Measurements from ENCODE around the gene ANKRD34A. TPM values are rescaled to one million over a fixed set of nuclear protein-coding genes. Genes with fewer than 3 reads are reported as not detected.

ANKRD34A gene
- total and polyA plus RNA-seq, 2 of the 13 experiments (the other 11 are each of a cell fraction or from before 2014, with no cell fraction given), result 0.05 to 0.07 TPM

DNA sequence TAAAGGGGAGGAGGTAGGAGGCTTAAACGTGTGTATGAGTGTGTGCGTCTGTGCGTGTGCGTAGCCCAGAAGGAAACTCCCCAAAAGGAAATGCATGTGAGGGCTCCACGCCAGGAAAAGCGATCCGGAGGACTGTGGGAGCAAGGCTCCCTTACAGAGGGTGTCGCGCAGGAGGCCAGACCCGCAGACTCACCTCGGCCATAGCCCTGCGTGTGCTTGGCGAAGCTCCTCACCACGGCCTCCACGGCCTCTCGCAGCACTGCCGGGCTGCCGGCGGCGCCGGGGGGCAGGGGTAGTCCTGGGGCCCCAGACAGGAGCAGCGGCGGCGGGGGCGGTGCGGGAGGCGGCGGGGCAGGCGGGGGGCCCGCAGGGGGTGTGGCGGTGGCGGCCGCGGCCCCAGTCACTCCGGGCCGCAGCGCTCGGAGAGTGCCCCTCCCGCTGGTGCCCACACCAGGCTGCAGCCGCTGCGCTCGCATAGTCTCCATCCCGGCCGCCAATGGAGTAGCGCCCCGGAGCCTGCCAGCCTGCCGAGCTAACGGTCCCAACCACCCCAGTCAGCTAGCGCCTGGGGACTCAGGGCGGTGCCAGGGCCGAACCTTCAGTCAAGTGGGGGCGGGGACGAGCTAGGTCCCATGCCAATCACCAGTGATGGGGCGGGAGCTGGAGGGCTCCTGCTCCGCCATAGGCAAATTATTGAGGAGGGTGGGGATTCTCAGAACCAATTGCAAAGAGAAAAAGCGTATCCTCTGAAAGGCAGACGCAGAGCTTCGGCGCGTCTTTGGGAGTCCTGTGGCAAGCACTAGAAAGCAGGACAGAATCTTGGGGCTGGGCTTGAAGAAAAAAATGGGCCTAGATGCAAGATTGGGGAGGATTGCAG, 6.7 kb downstream of the ANKRD34A start, which contains the start of gene LIX1L (continued):
- TF ChIP-seq HOXA5 (CRISPR knock-in tag; IDR thresholded peaks at IDR 0.05) (no peak; the same call in 1 of the 2 replicates), ZNF205 (CRISPR knock-in tag; IDR thresholded peaks at IDR 0.05) (0 out of 2 replicates have a peak, but pooled peaks have one; percentile 49), PHF21A (CRISPR knock-in tag; IDR thresholded peaks at IDR 0.05) (peak; percentile 53; the same call in 1 of the 2 replicates), MEIS1 (CRISPR knock-in tag; IDR thresholded peaks at IDR 0.05; ENCODE audit: borderline replicate concordance) (no peak), ATF1 (CRISPR knock-in tag; IDR thresholded peaks at IDR 0.05) (no peak), DDIT3 (CRISPR knock-in tag; IDR thresholded peaks at IDR 0.05) (no peak), NFIC (IDR thresholded peaks at IDR 0.05; ENCODE audit: low read length) (no peak), GABPB1 (CRISPR knock-in tag; IDR thresholded peaks at IDR 0.05) (peak; percentile 66; the same call in 1 of the 2 replicates), ZNF878 (CRISPR knock-in tag; IDR thresholded peaks at IDR 0.05) (no peak), ZNF687 (CRISPR knock-in tag; IDR thresholded peaks at IDR 0.05) (peak; percentile 72), BRCA1 (CRISPR knock-in tag; IDR thresholded peaks at IDR 0.05) (no peak), CENPBD1 (CRISPR knock-in tag; IDR thresholded peaks at IDR 0.05; ENCODE audit: borderline replicate concordance, low read depth) (no peak), ZNF234 (CRISPR knock-in tag; conservative IDR thresholded peaks at IDR 0.05) (no peak), SP4 (CRISPR knock-in tag; IDR thresholded peaks at IDR 0.05) (peak; percentile 81), ZXDC (CRISPR knock-in tag; IDR thresholded peaks at IDR 0.05) (no peak), RAD51 (IDR thresholded peaks at IDR 0.05; ENCODE audit: borderline replicate concordance) (no peak), SP140L (CRISPR knock-in tag; IDR thresholded peaks at IDR 0.05; ENCODE audit: borderline replicate concordance) (no peak)
- TF ChIP-seq, protein P1, sequence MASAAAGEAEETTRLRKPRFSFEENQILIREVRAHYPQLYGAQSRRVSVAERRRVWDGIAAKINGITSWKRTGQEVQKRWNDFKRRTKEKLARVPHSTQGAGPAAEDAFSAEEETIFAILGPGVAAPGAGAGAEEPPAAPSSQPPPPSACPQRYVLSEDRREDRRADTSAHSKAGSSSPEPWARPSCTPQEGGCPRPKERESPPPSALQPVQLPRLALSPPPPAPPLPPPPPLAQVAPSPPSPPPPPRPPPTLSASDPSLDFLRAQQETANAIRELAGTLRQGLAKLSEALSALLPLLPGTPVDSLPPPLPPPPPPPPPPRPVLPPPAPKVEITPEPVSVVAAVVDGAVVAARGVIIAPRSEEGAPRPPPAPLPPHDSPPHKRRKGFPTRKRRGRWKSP (CRISPR knock-in tag; IDR thresholded peaks at IDR 0.05), result peak; percentile 70; the same call in 1 of the 2 replicates
- TF ChIP-seq, protein P2, sequence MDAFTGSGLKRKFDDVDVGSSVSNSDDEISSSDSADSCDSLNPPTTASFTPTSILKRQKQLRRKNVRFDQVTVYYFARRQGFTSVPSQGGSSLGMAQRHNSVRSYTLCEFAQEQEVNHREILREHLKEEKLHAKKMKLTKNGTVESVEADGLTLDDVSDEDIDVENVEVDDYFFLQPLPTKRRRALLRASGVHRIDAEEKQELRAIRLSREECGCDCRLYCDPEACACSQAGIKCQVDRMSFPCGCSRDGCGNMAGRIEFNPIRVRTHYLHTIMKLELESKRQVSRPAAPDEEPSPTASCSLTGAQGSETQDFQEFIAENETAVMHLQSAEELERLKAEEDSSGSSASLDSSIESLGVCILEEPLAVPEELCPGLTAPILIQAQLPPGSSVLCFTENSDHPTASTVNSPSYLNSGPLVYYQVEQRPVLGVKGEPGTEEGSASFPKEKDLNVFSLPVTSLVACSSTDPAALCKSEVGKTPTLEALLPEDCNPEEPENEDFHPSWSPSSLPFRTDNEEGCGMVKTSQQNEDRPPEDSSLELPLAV (CRISPR knock-in tag; conservative IDR thresholded peaks at IDR 0.05; ENCODE audit: low read depth), result no peak
